Measurements from ENCODE around the gene CHCHD4.

Gene CHCHD4
- 3.1 to 6.7 reads per million in 2 donors for total RNA-seq

GRCh38 chr3:14124615-14125192 lies at the start of gene CHCHD4, which contains the start of gene TMEM43:
Gene CHCHD4 (minus strand): TSS chr3:14124870. CDS start chr3:14124676, 194 bp downstream.
Gene TMEM43 (plus strand): TSS chr3:14125052. CDS start chr3:14125194, 142 bp downstream.
- peak; percentile 96 to 99 (median 98) for DNase-seq

GRCh38 chr3:14172496-14172895 lies 47.8 kb upstream of the CHCHD4 start:
- no peak for DNase-seq

GRCh38 chr3:14170531-14171159 lies 46.0 kb upstream of the CHCHD4 start:
- DNase-seq: no peak

- no peak for DNase-seq
These were observed 45.2 kb upstream of the CHCHD4 start for GRCh38 chr3:14169871-14170270.

GRCh38 chr3:14169435-14169834 lies 44.8 kb upstream of the CHCHD4 start:
- no peak for DNase-seq

GRCh38 chr3:14166877-14167603 lies 42.4 kb upstream of the CHCHD4 start:
- DNase-seq: no peak

- DNase-seq: no peak
These were observed 37.5 kb upstream of the CHCHD4 start for GRCh38 chr3:14162178-14162577.

GRCh38 chr3:14161282-14161681 lies 36.6 kb upstream of the CHCHD4 start:
- DNase-seq: no peak

- DNase-seq: no peak
These were observed 34.8 kb upstream of the CHCHD4 start for GRCh38 chr3:14159426-14159825.

- DNase-seq: no peak
These were observed 33.7 kb upstream of the CHCHD4 start for GRCh38 chr3:14158370-14158769.

GRCh38 chr3:14157951-14158350 lies 33.3 kb upstream of the CHCHD4 start:
- no peak for DNase-seq

- no peak for DNase-seq
These were observed 32.3 kb upstream of the CHCHD4 start for GRCh38 chr3:14156843-14157561.

- DNase-seq: no peak
These were observed 31.5 kb upstream of the CHCHD4 start for GRCh38 chr3:14156201-14156600.

GRCh38 chr3:14154895-14155440 lies 30.3 kb upstream of the CHCHD4 start:
- DNase-seq: no peak

GRCh38 chr3:14154276-14154675 lies 29.6 kb upstream of the CHCHD4 start:
- DNase-seq: no peak

- DNase-seq: no peak
These were observed 29.0 kb upstream of the CHCHD4 start for GRCh38 chr3:14153663-14154062.

- no peak for DNase-seq
These were observed 28.3 kb upstream of the CHCHD4 start for GRCh38 chr3:14152963-14153355.

GRCh38 chr3:14152233-14152962 lies 27.7 kb upstream of the CHCHD4 start:
- no peak for DNase-seq

GRCh38 chr3:14151471-14152083 lies 26.9 kb upstream of the CHCHD4 start:
- no peak for DNase-seq

- DNase-seq: no peak
These were observed 26.0 kb upstream of the CHCHD4 start for GRCh38 chr3:14150491-14151230.

- DNase-seq: no peak
These were observed 25.4 kb upstream of the CHCHD4 start for GRCh38 chr3:14150078-14150477.
